Suprapubic skin (tissue), 4 donors: Measurements from ENCODE around the gene SLC47A2.
A peak's percentile ranks its signal among the peaks of the same experiment; 100 is the strongest.

Experiments used
- EP300 ChIP-seq: sonication (generic); formaldehyde crosslinking; IDR thresholded peaks from one replicate; pipeline ENCODE4 v1.6.1; 2017; ENCODE audit warnings: antibody characterized with exemption
- POLR2A ChIP-seq, 2 donors: fragments of 450-650 bp; IDR thresholded peaks; one replicate each; pipeline ENCODE4 v1.6.1; 2017; ENCODE audit warnings: antibody characterized with exemption in 2 of 2, mild to moderate bottlenecking in 2 of 2, moderate library complexity in 2 of 2
- POLR2AphosphoS5 ChIP-seq, 3 donors: sonication (generic); formaldehyde crosslinking; IDR thresholded peaks; one replicate each; pipeline ENCODE4 v1.6.1; 2017; ENCODE audit warnings: antibody characterized with exemption in 3 of 3
- TF ChIP-seq, protein P1 (sequence below), 2 donors: fragments of 200-600 bp in 1 of 2; fragments of 450-650 bp in 1 of 2; sonication (generic) in 1 of 2; IDR thresholded peaks; one replicate each; pipeline ENCODE4 v1.5.1; 2016 to 2019; ENCODE audit warnings: antibody characterized with exemption in 2 of 2, mild to moderate bottlenecking in 1 of 2, moderate library complexity in 1 of 2

DNA sequence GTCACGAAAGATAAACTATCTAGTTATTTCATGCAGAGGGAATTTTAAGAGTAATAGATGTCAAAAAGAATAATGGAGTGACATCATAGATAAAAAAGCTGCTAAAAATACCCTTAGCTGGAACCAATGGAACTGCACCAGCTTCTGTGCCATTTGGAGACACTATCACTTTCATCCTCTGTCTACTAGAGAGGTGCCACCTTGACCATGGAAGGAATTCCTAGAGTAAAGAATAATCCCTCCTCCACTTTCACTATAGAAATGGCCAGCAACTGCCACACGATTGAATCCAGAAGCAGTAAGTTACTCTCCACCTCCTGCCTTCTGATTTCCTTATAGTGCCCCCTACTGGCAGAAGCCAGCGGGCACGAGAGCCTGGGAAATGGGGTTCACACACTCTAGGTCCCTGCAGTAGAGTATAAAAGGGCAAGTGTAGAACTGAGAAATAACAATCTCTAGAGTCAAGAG, 70.6 kb downstream of the SLC47A2 start:
- TF ChIP-seq, protein P1, sequence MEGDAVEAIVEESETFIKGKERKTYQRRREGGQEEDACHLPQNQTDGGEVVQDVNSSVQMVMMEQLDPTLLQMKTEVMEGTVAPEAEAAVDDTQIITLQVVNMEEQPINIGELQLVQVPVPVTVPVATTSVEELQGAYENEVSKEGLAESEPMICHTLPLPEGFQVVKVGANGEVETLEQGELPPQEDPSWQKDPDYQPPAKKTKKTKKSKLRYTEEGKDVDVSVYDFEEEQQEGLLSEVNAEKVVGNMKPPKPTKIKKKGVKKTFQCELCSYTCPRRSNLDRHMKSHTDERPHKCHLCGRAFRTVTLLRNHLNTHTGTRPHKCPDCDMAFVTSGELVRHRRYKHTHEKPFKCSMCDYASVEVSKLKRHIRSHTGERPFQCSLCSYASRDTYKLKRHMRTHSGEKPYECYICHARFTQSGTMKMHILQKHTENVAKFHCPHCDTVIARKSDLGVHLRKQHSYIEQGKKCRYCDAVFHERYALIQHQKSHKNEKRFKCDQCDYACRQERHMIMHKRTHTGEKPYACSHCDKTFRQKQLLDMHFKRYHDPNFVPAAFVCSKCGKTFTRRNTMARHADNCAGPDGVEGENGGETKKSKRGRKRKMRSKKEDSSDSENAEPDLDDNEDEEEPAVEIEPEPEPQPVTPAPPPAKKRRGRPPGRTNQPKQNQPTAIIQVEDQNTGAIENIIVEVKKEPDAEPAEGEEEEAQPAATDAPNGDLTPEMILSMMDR (IDR thresholded peaks at IDR 0.05), result peak; percentile 17 to 37
- no peak for TF ChIP-seq POLR2A (IDR thresholded peaks at IDR 0.05)
- no peak for TF ChIP-seq EP300
- TF ChIP-seq POLR2AphosphoS5 (IDR thresholded peaks at IDR 0.05), result no peak
